Measurements from ENCODE around the gene NANOG. TPM values are rescaled to one million over a fixed set of nuclear protein-coding genes. Genes with fewer than 3 reads are reported as not detected.
"Not testable (repeated sequence)": the region's sequence is repeated elsewhere in the genome, so short reads cannot be mapped to it uniquely, and the experiment has no call there.

Gene NANOG
- total RNA-seq, 1 donor from 2014 or later = 0.74 TPM

- no peak overlapping the region for H3K4me3 Mint-ChIP-seq (ENCODE audit: low read depth)
- no peaks in the 10 kb centered on the region for H3K9me3 Mint-ChIP-seq (ENCODE audit: low read depth)
- no peak for TF ChIP-seq CTCF (IDR thresholded peaks at IDR 0.05; ENCODE audit: unreplicated experiment)
- no peak for DNase-seq (ENCODE audit: low spot score, unreplicated experiment)
- no peaks in the 10 kb centered on the region for H3K27me3 Mint-ChIP-seq
- no peaks in the 10 kb centered on the region for H3K36me3 Mint-ChIP-seq (ENCODE audit: insufficient read depth)
- H3K27ac Mint-ChIP-seq = peak overlapping the region; percentile 76
- H3K4me1 Mint-ChIP-seq (ENCODE audit: low read depth) = peaks cover 15% of the 10 kb centered on the region
Measured at GRCh38 chr12:7797698-7798398, 8.6 kb downstream of the NANOG start.

- H3K36me3 Mint-ChIP-seq (ENCODE audit: insufficient read depth); H3K4me3 Mint-ChIP-seq (ENCODE audit: low read depth); H3K9me3 Mint-ChIP-seq (ENCODE audit: low read depth); DNase-seq (ENCODE audit: low spot score, unreplicated experiment); H3K27me3 Mint-ChIP-seq: not testable (repeated sequence)
- H3K27ac Mint-ChIP-seq = peak overlapping the region; percentile 9
- H3K4me1 Mint-ChIP-seq (ENCODE audit: low read depth) = peaks cover 15% of the 10 kb centered on the region
Measured at GRCh38 chr12:7798750-7799308, 9.6 kb downstream of the NANOG start.

DNA sequence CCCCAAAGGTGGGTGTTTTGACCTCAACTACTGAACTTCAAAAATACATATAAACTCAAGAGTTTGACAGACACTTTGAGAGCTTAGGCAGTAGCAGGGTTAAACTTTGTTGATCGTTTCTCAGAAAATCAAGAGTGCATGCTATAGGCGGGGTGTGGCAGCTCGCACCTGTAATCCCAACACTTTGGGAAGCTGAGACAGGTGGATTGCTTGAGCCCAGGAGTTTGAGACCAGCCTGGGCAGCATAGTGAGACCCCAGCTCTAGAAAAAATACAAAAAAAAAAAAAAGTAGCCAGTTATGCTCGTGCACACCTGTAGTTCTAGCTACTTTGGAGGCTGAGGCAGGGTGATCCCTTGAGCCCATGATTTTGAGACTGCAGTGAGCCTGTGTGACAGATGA, 12.3 kb downstream of the NANOG start:
- H3K27ac Mint-ChIP-seq = no peak overlapping the region
- peaks cover 14% of the 10 kb centered on the region for H3K4me1 Mint-ChIP-seq (ENCODE audit: low read depth)
- H3K36me3 Mint-ChIP-seq (ENCODE audit: insufficient read depth) = no peaks in the 10 kb centered on the region
- no peak overlapping the region for H3K4me3 Mint-ChIP-seq (ENCODE audit: low read depth)
- H3K9me3 Mint-ChIP-seq (ENCODE audit: low read depth) = no peaks in the 10 kb centered on the region
- no peak for TF ChIP-seq CTCF (IDR thresholded peaks at IDR 0.05; ENCODE audit: unreplicated experiment)
- no peaks in the 10 kb centered on the region for H3K27me3 Mint-ChIP-seq
- DNase-seq (ENCODE audit: low spot score, unreplicated experiment) = no peak

DNA sequence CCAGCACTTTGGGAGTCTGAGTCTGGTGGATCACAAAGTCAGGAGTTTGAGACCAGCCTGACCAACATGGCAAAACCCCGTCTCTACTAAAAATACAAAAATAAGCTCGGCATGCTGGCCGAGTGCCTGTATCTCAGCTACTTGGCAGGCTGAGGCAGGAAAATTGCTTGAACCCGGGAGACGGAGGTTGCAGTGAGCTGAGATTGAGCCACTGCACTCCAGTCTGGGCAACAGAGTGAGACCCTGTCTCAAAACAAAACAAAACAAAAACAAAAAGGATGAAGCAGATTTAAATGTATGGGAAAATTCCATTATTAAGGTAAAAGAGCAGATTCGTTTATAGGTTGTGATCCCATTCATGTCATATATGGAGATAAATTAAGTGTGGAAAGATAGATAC, 17.1 kb downstream of the NANOG start:
- H3K4me1 Mint-ChIP-seq (ENCODE audit: low read depth); H3K4me3 Mint-ChIP-seq (ENCODE audit: low read depth); H3K27ac Mint-ChIP-seq; H3K27me3 Mint-ChIP-seq; H3K36me3 Mint-ChIP-seq (ENCODE audit: insufficient read depth); H3K9me3 Mint-ChIP-seq (ENCODE audit: low read depth); DNase-seq (ENCODE audit: low spot score, unreplicated experiment): not testable (repeated sequence)

GRCh38 chr12:7806863-7807487, 17.8 kb downstream of the NANOG start:
- no peaks in the 10 kb centered on the region for H3K9me3 Mint-ChIP-seq (ENCODE audit: low read depth)
- peak; percentile 70 for DNase-seq (ENCODE audit: low spot score, unreplicated experiment)
- no peak overlapping the region for H3K4me3 Mint-ChIP-seq (ENCODE audit: low read depth)
- H3K36me3 Mint-ChIP-seq (ENCODE audit: insufficient read depth) = no peaks in the 10 kb centered on the region
- peak; percentile 99 for TF ChIP-seq CTCF (IDR thresholded peaks at IDR 0.05; ENCODE audit: unreplicated experiment)
- no peaks in the 10 kb centered on the region for H3K27me3 Mint-ChIP-seq
- H3K27ac Mint-ChIP-seq = no peak overlapping the region
- H3K4me1 Mint-ChIP-seq (ENCODE audit: low read depth) = no peaks in the 10 kb centered on the region

- H3K27ac Mint-ChIP-seq; H3K9me3 Mint-ChIP-seq (ENCODE audit: low read depth); DNase-seq (ENCODE audit: low spot score, unreplicated experiment); H3K36me3 Mint-ChIP-seq (ENCODE audit: insufficient read depth); H3K4me3 Mint-ChIP-seq (ENCODE audit: low read depth); H3K27me3 Mint-ChIP-seq; H3K4me1 Mint-ChIP-seq (ENCODE audit: low read depth): not testable (repeated sequence)
Measured at GRCh38 chr12:7825754-7826153, 36.6 kb downstream of the NANOG start.

DNA sequence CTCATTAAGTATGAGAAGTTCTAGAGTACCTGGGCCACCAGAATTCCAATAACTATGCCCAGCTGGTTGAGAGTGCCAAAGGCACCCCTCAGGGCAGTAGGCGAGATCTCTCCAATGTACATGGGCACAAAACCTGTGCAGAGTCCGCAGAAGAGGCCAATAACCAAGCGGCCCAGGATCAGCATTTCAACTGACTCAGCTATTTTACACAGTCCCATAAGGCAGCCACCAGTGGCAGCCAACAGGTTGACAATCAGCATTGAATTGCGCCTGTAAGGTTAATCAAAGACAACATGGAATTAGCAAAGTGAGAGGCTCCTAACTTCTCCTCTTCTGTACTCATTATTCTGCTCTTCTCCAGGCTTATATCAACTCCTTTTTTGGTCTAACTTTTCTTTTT, 40.5 kb downstream of the NANOG start:
- not testable (repeated sequence) for H3K9me3 Mint-ChIP-seq (ENCODE audit: low read depth); H3K27me3 Mint-ChIP-seq; DNase-seq (ENCODE audit: low spot score, unreplicated experiment); H3K4me1 Mint-ChIP-seq (ENCODE audit: low read depth); H3K4me3 Mint-ChIP-seq (ENCODE audit: low read depth); H3K27ac Mint-ChIP-seq; H3K36me3 Mint-ChIP-seq (ENCODE audit: insufficient read depth)
